Left cardiac atrium (tissue), 4 donors: ENCODE results near the gene TXNDC12. TPM values are rescaled to one million over a fixed set of nuclear protein-coding genes. Genes with fewer than 3 reads are reported as not detected.
"Not testable (repeated sequence)": the region's sequence is repeated elsewhere in the genome, so short reads cannot be mapped to it uniquely, and the experiment has no call there.

Source experiments
- ATAC-seq, 2 donors: fragments of 200-7000 bp; cut with Tn5 transposase; one replicate each; pipeline ENCODE4 v1.9.1; 2020; ENCODE audit warnings: mild to moderate bottlenecking in 2 of 2, moderate library complexity in 2 of 2
- DNase-seq: peaks from one replicate; pipeline ENCODE4 v3.0.0-alpha.2; 2020
- intact Hi-C, 2 donors: fragments of 100-400 bp; cut with DNase I; formaldehyde crosslinking; loops; one replicate each; pipeline versions ENCODE4 v1.14.1 to v1.15.1; 2022 to 2023
- total RNA-seq, 2 donors: library from RNA; stranded (reverse); fragmentation: NEBNext Ultra II Directional; extraction: Animal tissue kit (Norgen Biotek cat#: 25700); gene quantifications; one replicate each; pipeline ENCODE4 v1.2.1, GENCODE V29; 2021
- donor health status: DM: no; HTN: yes; CAD: no.
- donor health status: DM: no; HTN: yes; CAD: no; lungs with severe emphysema.
- donor health status: DM: yes; HTN: yes; CAD: no.
- donor health status: Dilated cardiomyopathy.

TXNDC12 gene
- total RNA-seq, 2 donors from 2014 or later, result 29.9 to 38.7 TPM

DNA sequence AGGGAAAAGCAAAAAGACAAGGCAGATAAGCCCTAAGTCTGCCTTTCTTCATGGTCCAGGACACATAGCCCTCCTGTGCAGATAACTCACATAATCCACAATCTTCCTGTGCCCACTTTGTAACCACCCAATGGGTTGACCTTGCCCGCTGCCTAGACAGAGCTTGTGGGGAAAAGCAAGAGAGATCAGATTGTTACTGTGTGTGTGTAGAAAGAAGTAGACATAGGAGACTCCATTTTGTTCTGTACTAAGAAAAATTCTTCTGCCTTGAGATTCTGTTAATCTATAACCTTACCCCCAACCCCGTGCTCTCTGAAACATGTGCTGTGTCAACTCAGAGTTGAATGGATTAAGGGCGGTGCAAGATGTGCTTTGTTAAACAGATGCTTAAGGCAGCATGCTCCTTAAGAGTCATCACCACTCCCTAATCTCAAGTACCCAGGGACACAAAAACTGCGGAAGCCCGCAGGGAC lies 48.9 kb downstream of the TXNDC12 start:
- ATAC-seq, DNase-seq: not testable (repeated sequence)
- intact Hi-C loops, result loop anchor here in 1 of 2 donors (10.0 kb wide), 1 partner anchor 111 kb away; no protein-coding TSS in a partner anchor

DNA sequence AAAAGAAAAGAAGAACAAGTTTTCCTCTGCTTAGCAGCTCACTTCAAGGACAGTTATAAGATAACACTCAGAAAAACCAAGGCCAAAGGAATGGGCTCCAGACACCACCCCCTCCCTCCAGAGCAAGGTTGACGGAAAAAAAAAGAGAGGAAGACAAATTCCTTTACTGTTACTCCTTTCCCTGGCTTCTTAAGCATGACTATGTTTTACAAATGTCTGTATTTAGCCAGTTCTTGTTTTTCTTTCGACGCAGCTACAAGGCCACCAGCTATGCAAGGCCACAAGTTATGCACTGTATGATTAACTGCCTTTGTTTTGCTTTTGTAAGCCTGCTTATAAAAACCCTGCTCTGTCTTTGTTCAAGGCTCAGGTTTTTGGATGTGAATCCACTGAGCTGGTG lies 49.4 kb downstream of the TXNDC12 start:
- ATAC-seq, DNase-seq: not testable (repeated sequence)
- intact Hi-C loops, result loop anchor here in 1 of 2 donors (10.0 kb wide), 1 partner anchor 111 kb away; no protein-coding TSS in a partner anchor

DNA sequence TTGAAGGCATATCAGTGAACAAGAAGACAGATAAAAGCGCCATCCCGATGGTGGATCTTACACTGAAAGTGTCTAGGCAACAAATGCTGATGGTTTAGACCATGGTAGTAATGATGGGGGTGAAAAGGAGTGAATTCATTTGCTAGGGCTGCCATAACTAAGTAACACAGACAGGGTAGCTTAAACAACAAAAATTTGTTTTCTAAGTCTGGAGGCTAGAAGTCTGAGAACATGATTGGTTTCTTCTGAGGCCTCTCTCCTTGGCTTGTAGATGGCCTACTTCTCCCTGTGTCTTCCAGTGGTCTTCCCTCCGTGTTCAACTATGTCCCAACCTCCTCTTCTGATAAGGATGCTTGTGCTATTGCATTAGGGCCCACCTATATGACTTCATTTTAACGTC lies 51.1 kb downstream of the TXNDC12 start:
- intact Hi-C loops, result loop anchor here in 1 of 2 donors (10.0 kb wide), 1 partner anchor 109 kb away; no protein-coding TSS in a partner anchor
- no peak for ATAC-seq

DNA sequence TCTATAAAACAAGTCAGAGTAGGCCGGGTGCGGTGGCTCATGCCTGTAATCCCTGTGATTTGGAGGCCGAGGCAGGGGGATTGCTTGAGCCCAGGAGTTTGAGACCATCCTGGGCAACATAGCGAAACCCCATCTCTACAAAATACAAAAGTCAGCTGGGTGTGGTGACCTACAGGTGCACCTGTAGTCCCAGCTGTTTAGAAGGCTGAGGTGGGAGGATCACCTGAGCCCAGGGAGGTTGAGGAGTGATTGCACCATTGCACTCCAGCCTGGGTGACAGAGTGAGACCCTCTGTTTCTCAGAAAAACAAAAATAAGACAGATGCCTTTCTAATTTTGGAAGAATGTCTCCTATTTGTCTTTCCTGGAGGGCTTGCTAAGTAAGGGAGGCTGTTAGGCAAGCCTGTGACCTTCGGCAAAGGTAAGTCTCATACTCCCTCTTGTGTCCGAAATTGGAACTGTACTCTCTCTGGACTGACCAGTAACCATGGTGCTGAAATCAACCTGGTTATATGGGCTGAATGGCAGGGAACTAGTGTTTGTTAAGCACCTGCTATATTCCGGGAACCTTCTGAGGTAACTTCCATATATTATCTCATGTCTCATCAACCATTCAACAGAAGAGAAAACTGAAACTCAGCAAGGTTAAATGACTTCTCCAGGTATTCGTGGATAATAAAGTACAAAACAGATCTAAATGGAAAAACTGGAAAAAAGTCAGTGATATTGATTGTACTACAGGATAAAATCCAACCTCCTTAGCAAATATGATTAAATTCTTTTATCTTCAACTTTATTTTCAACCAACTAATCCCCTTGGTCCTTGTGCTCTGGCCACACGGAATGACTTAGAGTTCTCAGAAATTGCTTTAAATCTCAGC lies 52.7 kb downstream of the TXNDC12 start:
- DNase-seq (no peak), ATAC-seq (peak; percentile 78 to 89)
- intact Hi-C loops, result loop anchor here (1.0 to 10.0 kb wide), 2 partner anchors 105 to 107 kb away; no protein-coding TSS in a partner anchor

More for the DNA sequence above, 51.1 kb downstream of the TXNDC12 start:
- DNase-seq, result no peak

DNA sequence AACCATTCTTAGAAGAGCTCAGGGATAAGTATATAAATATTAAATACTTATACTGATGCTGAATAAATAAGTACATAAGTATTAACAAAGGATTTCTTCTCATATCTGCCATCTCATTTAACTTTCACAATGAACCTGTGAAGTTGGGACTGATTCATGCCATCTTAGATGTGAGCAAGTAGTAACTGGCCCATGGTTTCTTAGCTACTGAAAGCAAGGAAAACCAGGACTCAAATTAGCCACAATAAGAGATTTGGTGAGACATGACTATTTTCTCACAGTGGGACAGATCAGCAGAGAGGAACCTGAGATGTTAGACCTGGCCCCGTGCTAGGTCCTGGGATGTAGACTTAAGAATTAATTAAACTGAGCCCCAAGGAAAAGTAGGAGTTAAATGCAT lies 56.3 kb downstream of the TXNDC12 start:
- no peak for ATAC-seq
- intact Hi-C loops, result no loop called here
- DNase-seq, result no peak

DNA sequence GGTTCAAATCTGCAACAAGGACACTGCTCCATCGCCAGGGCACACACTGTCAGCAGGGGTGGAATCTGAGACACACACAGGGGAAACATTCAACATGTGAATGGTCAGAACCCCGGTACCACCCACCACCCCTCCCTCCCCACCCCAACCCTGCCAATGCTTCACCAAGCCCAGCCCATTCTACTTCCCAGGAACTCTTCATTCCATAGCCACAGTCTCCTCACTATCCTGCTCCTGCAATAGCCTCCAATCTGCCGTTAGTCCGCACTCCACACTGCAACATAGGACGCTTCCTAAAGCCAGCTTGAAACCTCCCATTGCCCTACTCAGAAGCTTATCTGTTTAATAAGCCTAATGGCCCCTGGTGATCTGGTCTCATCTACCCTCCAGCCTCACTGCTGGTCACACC lies 57.0 kb downstream of the TXNDC12 start:
- intact Hi-C loops, result no loop called here
- DNase-seq, result no peak
- no peak for ATAC-seq

DNA sequence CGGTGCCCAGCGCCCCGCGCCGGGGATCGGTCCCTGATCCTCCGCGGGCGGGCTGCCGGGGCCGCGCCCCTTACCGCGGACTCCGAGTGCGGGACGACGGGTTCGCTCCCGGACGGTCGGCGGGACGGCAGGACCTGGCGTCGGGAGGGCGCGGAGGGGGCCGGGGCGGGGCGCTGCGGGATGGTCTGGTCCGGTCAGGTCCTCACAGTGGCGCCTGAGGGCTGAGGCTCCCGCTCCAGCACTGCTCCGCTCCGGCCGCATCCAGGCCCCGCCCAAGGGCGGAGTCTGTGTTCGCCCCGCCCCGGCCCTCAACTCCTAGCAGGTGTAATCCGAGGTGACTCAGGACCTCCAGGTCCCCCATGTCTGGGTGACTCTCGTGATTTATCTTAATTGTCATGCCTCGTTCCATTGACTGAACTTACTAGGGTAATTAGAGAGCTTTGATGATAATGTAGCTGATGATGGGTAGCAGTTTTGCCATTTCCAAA lies 64.5 kb downstream of the TXNDC12 start, which contains the start of gene RAB3B:
TSS of gene RAB3B (minus strand) at position 223 of the 488 bp plus-strand sequence. CDS start 13,583 bp downstream, outside the sequence.
- ATAC-seq (peak; percentile 87 to 95), DNase-seq (peak; percentile 54)
- intact Hi-C loops, result no loop called here

DNA sequence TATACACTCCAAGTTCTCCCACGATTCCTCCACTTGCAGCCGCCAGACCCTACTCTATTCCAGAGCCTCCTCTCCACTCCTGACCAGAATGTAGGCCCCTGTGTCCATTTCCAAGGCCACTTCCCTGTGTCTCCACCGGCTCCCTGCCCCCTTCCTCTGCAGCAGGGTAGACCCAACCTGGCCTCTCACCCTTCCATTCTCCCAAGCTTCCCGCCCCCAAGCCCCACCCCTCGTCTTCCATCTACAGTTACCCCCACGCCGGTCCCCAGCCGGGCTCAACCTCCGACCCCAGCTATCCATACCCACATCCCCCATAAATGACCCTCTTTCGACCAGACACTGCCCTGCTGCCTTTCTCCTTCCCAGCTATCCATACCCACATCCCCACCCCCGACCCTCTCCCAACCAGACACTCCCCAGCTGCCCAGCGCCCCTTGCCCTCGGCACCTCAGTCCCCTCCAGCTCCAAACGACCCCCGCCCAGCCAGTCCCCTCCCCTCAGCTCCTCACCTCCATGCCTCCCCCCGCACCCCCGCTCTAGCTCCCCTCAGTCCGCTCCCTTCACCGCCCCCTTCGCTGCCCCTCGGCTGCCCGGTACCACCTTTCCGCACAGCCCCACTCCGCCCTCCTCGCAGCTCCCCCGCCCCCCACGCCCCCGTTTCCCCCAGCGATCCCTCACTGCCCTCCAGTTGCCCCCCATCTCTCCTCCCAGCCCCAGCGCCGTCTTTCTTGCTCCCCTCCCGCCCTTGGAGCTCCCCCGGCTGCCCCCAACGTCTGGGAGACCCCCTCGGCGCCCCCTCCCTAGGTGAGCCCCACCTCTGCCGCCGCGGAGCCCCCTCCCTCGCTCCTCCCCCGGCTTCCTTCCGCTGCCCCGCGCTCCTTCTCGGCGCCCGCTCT lies 65.2 kb downstream of the TXNDC12 start:
- DNase-seq (no peak), ATAC-seq (no peak)
- intact Hi-C loops, result no loop called here

DNA sequence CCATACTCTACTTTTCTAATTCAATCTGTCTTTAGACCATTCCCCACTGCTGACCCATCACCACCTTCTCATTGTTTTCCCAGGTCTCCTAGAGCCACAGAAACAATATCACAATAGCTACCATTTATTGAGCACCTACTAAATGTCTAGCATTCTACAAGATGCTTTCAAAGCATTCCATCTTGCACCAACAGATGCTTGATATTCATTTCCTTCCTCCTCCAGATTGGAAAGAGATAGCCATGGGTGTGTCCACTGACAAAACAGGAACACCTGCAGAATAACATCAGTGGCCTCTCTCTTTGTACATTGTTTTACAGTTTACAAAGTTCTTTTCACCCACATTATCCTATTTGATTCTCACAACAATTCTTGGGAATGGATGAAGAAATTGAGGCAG lies 66.7 kb downstream of the TXNDC12 start:
- no peak for DNase-seq
- ATAC-seq, result no peak
- intact Hi-C loops, result no loop called here

DNA sequence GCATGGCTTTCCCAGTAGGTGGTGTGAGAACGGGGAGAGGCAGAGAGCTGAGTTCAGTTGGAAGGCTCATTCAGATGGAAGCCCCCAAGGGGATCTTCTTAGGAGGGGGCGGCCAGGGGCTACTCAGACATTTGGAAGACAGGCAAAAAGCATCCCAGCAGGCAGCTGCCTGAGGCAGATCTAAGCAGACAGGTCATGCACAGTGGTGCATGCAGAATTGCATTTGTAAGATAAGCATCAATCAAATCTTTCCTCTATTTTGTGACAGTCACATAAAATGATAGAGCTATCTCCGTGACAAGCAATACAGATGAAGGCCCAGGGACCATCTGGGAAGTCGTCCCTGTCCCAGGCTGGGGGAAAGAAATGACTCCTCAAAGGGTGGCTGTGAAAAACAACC lies 68.3 kb downstream of the TXNDC12 start:
- no peak for DNase-seq
- intact Hi-C loops, result no loop called here

DNA sequence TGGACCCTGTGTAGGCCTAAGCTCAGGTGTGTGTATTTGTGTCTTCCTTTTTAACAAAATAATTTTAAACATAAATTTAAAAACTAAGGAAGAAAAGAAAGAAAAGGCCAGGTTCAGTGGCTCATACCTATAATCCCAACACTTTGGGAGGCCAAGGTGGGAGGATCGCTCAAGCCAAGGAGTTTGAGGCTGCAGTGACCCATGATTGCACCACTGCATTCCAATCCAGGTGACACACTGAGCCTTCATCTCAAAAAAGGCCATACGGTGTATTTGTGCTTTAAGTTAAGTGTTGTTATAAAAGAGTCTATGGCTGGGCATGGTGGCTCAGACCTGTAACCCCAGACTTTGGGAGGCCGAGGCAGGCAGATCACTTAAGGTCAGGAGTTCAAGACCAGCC lies 72.8 kb downstream of the TXNDC12 start:
- ATAC-seq (no peak), DNase-seq (no peak)
- intact Hi-C loops, result no loop called here

More for the DNA sequence above, 68.3 kb downstream of the TXNDC12 start:
- ATAC-seq, result no peak

DNA sequence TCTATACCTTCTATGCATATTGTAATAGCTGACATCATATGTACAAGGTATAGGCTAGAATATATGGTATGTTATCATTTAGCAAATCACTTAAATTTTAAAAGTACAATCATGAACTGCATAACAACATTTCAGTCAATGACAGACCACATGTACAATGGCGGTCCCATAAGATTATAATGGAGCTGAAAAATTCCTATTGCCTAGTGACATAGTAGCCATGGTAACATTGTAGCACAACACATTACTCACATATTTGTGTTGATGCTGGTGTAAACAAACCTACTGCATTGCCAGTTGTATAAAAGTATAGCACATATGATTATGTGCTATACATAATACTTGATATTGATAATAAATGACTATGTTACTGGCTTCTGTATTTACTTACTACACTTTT lies 73.4 kb downstream of the TXNDC12 start:
- ATAC-seq (no peak), DNase-seq (no peak)
- intact Hi-C loops, result no loop called here

DNA sequence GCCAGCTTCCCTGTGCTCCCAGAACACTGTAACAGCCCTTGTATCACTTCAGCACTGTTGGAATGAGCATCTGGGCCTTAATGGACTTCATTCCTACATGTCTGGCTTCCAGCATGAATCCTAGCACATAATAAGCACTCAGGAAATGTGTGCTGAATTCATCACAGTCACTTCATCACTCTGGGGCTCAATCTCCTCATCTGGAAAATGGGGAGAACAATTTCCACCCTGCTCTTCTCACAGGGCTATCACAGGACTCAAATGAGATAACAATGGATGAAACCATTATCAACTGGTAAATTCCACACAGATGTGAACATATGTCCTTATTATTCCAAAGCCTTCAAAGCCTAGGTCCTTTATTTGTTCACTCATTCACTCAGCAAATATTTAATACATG lies 76.9 kb downstream of the TXNDC12 start:
- ATAC-seq, result no peak
- DNase-seq, result no peak
- intact Hi-C loops, result no loop called here

DNA sequence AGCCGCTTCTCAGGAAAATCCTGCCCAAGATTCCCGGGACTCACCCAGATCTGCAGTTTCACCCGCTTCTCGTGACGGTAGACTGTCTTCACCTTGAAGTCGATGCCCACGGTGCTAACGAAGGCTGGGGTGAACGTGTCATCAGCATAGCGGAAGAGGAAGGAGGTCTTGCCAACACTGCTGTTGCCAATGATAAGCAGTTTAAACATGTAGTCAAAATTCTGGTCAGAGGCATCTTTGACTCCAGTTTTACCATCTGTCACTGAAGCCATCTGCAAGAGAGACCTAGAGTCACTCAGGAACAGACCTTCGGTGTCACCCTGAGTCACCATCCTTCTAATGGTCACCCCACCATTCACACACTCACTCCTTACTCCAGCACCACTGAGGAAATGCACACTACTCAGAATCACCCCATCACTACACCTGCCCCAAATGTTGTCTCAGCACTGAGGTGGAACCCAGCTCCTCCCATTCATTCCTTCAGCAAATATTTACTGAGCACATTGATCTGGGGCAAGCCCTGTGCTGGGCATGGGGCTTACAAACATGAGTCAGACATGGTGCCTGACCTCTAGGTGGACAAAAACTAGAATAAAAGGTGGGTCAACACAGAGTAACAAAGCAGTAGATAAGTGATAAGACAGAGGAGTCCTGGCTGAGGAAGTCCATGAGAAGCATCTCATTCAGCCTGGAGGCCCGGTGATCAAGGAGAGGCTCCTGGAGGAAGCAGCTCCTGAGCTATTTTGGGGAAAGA lies 78.0 kb downstream of the TXNDC12 start:
- no peak for DNase-seq
- ATAC-seq, result no peak
- intact Hi-C loops, result no loop called here

DNA sequence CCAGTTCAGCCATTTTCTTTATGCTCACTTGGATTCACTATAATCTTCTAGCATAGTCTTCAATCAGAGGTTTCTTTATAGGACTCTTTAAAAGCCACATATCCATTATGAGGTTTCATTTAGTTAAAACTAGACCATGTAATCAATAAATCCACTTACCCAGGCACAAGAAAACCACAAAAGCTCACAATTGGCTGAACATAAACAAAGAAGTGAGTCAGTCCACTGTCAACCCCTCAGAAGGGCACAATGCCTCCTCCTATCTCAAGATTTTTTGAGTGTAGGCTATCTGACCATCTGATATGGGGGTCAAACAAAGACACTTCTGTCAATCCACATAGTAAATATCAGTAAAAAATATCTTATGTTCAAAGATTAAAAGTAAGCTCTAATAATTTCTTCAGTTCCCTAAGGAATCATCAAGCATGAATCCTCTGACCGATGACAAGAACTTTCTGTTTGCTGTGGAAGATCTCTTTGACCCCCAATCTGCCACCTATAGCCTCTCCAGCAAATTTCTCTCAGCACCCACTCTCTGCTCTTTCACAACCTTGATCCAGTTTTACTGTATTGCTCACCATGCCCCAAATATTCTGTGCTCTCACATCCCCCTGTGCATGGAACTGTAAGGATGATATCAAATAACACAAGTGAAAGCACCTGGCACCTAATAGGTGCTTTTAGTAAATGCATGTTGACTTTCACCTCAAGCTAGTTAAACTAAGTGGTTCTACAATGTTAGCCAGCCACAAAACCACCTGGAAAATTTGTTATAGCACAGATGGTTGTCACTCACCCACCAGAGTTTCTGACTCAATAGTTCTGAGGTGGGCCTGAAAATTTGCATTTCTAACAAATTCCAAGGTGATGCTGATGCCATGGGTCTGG lies 81.2 kb downstream of the TXNDC12 start:
- no peak for ATAC-seq
- intact Hi-C loops, result no loop called here
- no peak for DNase-seq
